HEK293 (cell line): Measurements from ENCODE around the gene SYNGR3.

Experiments
- CTCF ChIA-PET: fragments of 350-600 bp; formaldehyde crosslinking; extraction: SDS; loops from one replicate; lab custom pipeline; 2021; ENCODE audit warnings: antibody characterized with exemption; lab: Yijun Ruan, JAX
- POLR2A ChIA-PET: fragments of 300-600 bp; formaldehyde crosslinking; extraction: SDS; loops from one replicate; lab custom pipeline; 2020; ENCODE audit warnings: antibody characterized with exemption, inconsistent platforms; lab: Yijun Ruan, JAX
- H3K27ac ChIP-seq: fragments of 200-500 bp; sonication (Bioruptor generic); 2 replicates; pipeline ENCODE4 v1.5.1; 2014; ENCODE audit warnings: low read depth, low read length, control low read depth, inconsistent platforms; ENCODE audit errors: extremely low read depth
- H3K36me3 ChIP-seq, 2 experiments: fragments of 200-500 bp in 1 of 2; sonication (Bioruptor generic) in 1 of 2; 1 replicate in 1 of 2; 2 replicates in 1 of 2; pipeline ENCODE4 v1.5.1; 2014 to 2017; ENCODE audit warnings: inconsistent platforms in 2 of 2, low read length in 2 of 2; ENCODE audit not compliant: control insufficient read depth in 2 of 2, insufficient read depth in 1 of 2
- H3K4me1 ChIP-seq: fragments of 200-500 bp; sonication (Bioruptor generic); 2 replicates; pipeline ENCODE4 v1.5.1; 2014; ENCODE audit warnings: mild to moderate bottlenecking, low read length, inconsistent platforms; ENCODE audit not compliant: control insufficient read depth, insufficient read depth
- H3K4me3 ChIP-seq: 2 replicates; pipeline ENCODE4 v1.5.1; 2011; ENCODE audit warnings: low read depth, mild to moderate bottlenecking, control low read depth, low read length, moderate library complexity
- H3K9me3 ChIP-seq: fragments of 200-500 bp; sonication (Bioruptor generic); 2 replicates; pipeline ENCODE4 v1.5.1; 2014; ENCODE audit warnings: low read depth, low read length, inconsistent platforms; ENCODE audit not compliant: control insufficient read depth, insufficient read depth
- ZIC2 ChIP-seq: fragments of 450-650 bp; formaldehyde crosslinking; IDR thresholded peaks from 2 replicates; pipeline ENCODE4 v1.5.1; 2016; ENCODE audit warnings: missing biosample characterization, missing genetic modification characterization
- ZNF2 ChIP-seq: fragments of 450-650 bp; formaldehyde crosslinking; IDR thresholded peaks from 2 replicates; pipeline ENCODE4 v1.5.1; 2016; ENCODE audit warnings: missing biosample characterization, missing genetic modification characterization
- ZNF223 ChIP-seq: fragments of 450-650 bp; formaldehyde crosslinking; IDR thresholded peaks from 2 replicates; pipeline ENCODE4 v1.5.1; 2016; ENCODE audit warnings: missing biosample characterization, missing genetic modification characterization
- ZNF335 ChIP-seq: fragments of 450-650 bp; formaldehyde crosslinking; conservative IDR thresholded peaks from 2 replicates; pipeline ENCODE4 v1.5.1; 2016; ENCODE audit warnings: missing biosample characterization, missing genetic modification characterization
- ZNF600 ChIP-seq: fragments of 450-650 bp; formaldehyde crosslinking; IDR thresholded peaks from 2 replicates; pipeline ENCODE4 v1.5.1; 2016; ENCODE audit warnings: missing biosample characterization, missing genetic modification characterization
- ZNF791 ChIP-seq: fragments of 450-650 bp; formaldehyde crosslinking; IDR thresholded peaks from 2 replicates; pipeline ENCODE4 v1.5.1; 2016; ENCODE audit warnings: missing biosample characterization, missing genetic modification characterization
- TF ChIP-seq, protein P1 (sequence below): fragments of 450-650 bp; formaldehyde crosslinking; IDR thresholded peaks from 2 replicates; pipeline ENCODE4 v1.5.1; 2016; ENCODE audit warnings: missing biosample characterization, missing genetic modification characterization
- TF ChIP-seq, protein P2 (sequence below): fragments of 450-650 bp; formaldehyde crosslinking; IDR thresholded peaks from 2 replicates; pipeline ENCODE4 v1.5.1; 2016; ENCODE audit warnings: missing biosample characterization, missing genetic modification characterization

SYNGR3 gene

DNA sequence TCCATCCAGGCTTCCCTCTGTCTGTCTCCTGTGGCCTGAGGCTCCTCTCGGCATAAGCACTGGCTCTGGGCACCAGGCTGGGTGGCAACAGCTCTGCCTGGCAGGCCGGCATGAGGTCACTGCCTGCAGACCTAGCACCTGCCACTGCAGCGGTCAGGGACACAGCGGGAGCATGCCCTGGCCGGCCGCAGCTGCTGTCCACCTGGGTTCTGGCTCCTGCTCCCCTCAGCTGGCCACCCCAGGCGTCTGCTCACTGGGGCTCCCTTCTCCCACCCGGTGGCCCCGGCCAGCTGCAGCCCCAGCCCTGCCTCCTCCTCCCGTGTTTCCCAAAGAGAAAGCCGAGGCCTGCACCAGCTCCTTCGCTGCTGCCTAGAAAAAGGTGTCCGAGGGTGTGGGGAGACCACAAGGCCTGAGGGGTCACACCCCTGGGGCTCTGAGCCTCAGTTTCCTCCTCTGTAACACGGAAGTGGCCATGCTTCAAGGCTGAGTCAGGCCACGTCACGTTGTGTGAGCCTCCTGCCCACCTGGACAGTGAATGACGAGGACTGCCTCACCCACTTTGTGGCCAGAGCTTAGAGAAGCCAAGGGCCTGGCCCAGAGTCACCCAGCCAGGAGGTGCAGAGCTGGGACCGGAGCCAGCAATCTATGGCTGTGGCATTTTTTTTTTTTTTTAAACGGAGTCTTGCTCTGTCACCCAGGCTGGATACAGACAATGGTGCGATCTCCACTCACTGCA lies 51.2 kb downstream of the SYNGR3 start:
- H3K9me3 ChIP-seq = no peaks in the 10 kb centered on the region
- H3K4me1 ChIP-seq = peaks cover 4% of the 10 kb centered on the region; the same call in 1 of the 2 replicates
- peaks cover 0 to 23% of the 10 kb centered on the region in 2 experiments; a peak in 2 of 3 replicates for H3K36me3 ChIP-seq
- CTCF ChIA-PET = interaction anchor here (0.5 to 0.7 kb wide), 2 partner anchors 15 to 1124 kb away, joined by 3 to 4 read pairs; no protein-coding TSS in a partner anchor
- POLR2A ChIA-PET = no interaction called here
- H3K27ac ChIP-seq = 0 out of 2 replicates have a peak overlapping the region, but pooled peaks have one; percentile 8
- TF ChIP-seq ZNF223 (no peak), ZIC2 (tag by site-specific recombination) (peak; percentile 19; the same call in 1 of the 2 replicates), ZNF791 (tag by site-specific recombination) (no peak)
- TF ChIP-seq, protein P1, sequence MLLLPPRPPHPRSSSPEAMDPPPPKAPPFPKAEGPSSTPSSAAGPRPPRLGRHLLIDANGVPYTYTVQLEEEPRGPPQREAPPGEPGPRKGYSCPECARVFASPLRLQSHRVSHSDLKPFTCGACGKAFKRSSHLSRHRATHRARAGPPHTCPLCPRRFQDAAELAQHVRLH (tag by site-specific recombination) = no peak
- no peak overlapping the region for H3K4me3 ChIP-seq

DNA sequence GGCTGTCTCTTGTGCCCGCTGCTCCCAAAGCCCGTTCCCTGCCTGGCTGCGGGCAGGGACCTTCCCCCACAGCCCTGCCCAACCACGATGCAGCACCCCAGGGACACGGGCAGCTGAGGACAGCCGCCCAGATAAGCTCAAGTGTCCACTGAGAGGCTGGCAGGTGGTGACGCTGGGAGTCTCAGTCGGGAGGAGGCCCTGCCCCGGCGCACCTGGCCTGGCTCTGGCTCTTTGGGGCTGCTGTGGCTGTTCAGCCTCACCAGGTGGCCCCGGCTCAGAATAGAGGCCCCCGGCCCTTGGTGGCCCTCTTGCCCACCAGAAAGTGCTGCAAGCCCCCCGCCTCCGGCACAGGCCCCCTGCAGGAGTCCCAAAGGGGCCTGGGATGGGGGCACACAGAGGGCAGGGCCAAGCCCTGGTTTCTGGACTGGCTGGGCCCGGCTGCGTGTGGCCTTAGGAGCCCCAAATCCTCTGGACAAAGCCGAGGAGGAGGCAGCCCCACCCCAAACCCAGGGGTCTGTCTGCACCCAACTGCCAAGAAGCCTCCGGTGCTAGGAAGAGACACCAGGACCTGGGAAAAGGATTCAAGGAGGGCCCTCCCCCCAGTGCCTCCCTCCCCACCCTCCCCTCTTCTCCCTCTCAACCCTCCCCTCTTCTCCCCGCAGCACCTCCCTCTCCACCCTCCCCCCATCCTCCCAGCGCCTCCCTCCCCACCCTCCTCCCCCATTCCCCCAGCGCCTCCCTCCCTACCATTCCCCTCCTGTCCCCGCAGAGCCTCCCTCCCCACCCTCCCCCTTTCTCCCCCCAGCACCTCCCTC lies 52.6 kb downstream of the SYNGR3 start:
- CTCF ChIA-PET = no interaction called here
- Histone ChIP-seq H3K4me1 (no peaks in the 10 kb centered on the region), H3K4me3 (no peak overlapping the region), H3K27ac (no peak overlapping the region), H3K36me3 (peaks cover 0 to 14% of the 10 kb centered on the region in 2 experiments; a peak in 2 of 3 replicates), H3K9me3 (no peaks in the 10 kb centered on the region)
- POLR2A ChIA-PET = interaction anchor here (0.6 kb wide), 1 partner anchor 12 kb away, joined by 4 read pairs; no protein-coding TSS in a partner anchor
- TF ChIP-seq ZIC2 (tag by site-specific recombination) (peak; percentile 57; the same call in 1 of the 2 replicates), ZNF2 (no peak)

DNA sequence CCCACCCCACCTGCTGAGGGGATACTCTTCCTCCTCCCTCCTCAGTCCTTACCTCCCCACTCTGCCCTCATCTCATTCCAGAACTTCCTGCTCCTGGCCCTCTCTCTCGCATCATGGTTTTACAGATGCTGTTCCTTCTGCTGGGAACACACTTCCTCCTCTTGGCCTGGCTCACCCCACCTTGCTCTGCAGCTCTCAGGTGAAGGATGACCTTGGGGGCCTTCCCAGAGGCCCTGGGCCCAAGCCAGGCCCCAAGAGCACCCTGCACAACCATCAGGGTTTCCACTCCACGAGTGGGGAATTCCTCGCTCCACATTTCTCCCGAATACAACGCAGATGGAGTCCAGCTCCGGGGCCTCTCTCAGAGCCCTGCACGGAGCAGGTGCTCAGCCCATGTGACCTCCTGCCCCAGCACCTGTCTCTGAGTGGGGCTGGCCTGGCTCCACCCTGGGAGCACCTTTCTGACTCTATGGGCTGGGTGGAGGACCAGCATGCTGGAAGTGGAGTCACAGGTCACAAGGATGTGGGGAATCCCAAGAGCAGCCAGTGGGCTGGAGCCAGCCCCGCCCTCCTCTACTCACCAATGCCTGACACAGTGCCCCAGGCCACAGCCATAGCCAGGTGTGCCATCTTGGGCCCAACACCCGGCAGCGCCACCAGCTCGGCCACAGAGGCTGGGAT lies 53.4 kb downstream of the SYNGR3 start:
- peaks cover 0 to 11% of the 10 kb centered on the region in 2 experiments; a peak in 2 of 3 replicates for H3K36me3 ChIP-seq
- no peaks in the 10 kb centered on the region for H3K4me1 ChIP-seq
- H3K27ac ChIP-seq = no peak overlapping the region
- H3K4me3 ChIP-seq = no peak overlapping the region
- ChIA-PET POLR2A (interaction anchor here (0.5 kb wide), 1 partner anchor 23 kb away, joined by 3 read pairs; no protein-coding TSS in a partner anchor), CTCF (interaction anchor here (1.0 kb wide), 1 partner anchor 97 kb away, joined by 3 read pairs; no protein-coding TSS in a partner anchor)
- H3K9me3 ChIP-seq = no peaks in the 10 kb centered on the region
- no peak for TF ChIP-seq ZNF335 (tag by site-specific recombination)
- 0 out of 2 replicates have a peak, but pooled peaks have one; percentile 28 for TF ChIP-seq ZNF600 (tag by site-specific recombination)
- TF ChIP-seq, protein P2, sequence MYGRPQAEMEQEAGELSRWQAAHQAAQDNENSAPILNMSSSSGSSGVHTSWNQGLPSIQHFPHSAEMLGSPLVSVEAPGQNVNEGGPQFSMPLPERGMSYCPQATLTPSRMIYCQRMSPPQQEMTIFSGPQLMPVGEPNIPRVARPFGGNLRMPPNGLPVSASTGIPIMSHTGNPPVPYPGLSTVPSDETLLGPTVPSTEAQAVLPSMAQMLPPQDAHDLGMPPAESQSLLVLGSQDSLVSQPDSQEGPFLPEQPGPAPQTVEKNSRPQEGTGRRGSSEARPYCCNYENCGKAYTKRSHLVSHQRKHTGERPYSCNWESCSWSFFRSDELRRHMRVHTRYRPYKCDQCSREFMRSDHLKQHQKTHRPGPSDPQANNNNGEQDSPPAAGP (tag by site-specific recombination) = peak; percentile 29; the same call in 1 of the 2 replicates
